ENCODE measurements around the gene CDH26. TPM values are rescaled to one million over a fixed set of nuclear protein-coding genes. Genes with fewer than 3 reads are reported as not detected.

The CDH26 gene
- total and polyA plus RNA-seq, 12 donors, result 0.34 to 2.4 (median 0.89) TPM

DNA sequence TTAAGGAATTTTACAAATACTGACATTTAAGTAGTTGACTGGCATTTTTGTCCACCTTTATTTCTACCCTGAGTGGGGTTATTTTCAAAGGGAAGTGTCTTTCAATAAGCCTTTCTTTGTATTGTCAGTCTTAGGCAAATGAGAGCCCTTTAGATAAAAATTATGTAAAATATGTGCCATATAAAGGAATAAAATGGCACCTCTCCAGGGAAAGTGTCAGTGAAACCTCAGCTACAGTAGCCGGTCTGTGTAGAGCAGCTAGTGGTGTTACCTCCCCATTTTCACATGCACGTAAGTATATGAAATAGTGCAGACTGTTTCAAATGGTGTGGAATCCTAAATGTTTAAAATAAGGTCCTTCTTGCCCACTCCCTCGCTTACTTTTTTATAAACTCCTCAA is 13.0 kb upstream of the CDH26 start:
- ATAC-seq (no peak), DNase-seq (no peak)
- peaks cover 5 to 71% (median 51%) of the 10 kb centered on the region in 9 donors for H3K4me1 ChIP-seq
- no peaks in the 10 kb centered on the region for H3K27me3 ChIP-seq
- peaks cover 0 to 60% (median 24%) of the 10 kb centered on the region in 9 donors for H3K36me3 ChIP-seq
- H3K9me3 ChIP-seq, result no peaks in the 10 kb centered on the region
- intact Hi-C loops (cut with DNase I), result loop anchor here in 4 of 10 donors (5.0 to 10.0 kb wide), 4 partner anchors 90 to 1297 kb away; no protein-coding TSS in a partner anchor
- H3K4me3 ChIP-seq, result no peak overlapping the region
- TF ChIP-seq, protein P1, sequence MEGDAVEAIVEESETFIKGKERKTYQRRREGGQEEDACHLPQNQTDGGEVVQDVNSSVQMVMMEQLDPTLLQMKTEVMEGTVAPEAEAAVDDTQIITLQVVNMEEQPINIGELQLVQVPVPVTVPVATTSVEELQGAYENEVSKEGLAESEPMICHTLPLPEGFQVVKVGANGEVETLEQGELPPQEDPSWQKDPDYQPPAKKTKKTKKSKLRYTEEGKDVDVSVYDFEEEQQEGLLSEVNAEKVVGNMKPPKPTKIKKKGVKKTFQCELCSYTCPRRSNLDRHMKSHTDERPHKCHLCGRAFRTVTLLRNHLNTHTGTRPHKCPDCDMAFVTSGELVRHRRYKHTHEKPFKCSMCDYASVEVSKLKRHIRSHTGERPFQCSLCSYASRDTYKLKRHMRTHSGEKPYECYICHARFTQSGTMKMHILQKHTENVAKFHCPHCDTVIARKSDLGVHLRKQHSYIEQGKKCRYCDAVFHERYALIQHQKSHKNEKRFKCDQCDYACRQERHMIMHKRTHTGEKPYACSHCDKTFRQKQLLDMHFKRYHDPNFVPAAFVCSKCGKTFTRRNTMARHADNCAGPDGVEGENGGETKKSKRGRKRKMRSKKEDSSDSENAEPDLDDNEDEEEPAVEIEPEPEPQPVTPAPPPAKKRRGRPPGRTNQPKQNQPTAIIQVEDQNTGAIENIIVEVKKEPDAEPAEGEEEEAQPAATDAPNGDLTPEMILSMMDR (IDR thresholded peaks at IDR 0.05), result no peak
- peak overlapping the region in 1 of 10 donors; percentile 10 for H3K27ac ChIP-seq
- WGBS, 2 donors, result 45 to 49% methylated on average over 3 of the region's 3 CpGs

DNA sequence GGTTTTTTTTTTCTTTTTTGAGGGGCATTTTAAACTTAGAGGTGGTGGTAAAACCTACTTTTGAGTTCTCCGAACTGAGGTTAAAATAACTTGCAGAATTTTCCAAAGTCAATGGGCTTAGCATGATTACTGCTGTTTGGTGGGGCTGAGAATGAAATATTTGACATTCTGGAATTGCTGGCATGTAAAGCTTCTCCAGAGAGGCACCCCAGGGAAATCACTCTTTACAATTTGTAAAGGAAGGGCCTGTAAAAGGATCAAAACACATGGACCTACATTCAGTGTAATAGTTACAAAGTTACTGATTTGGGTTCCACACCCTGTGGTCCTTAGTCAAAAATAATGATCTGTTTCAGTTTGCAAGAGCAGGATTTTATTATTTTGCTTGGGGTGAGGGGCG is 12.5 kb upstream of the CDH26 start:
- intact Hi-C loops (cut with DNase I), result loop anchor here in 4 of 10 donors (5.0 to 10.0 kb wide), 4 partner anchors 89 to 1297 kb away; no protein-coding TSS in a partner anchor
- TF ChIP-seq, protein P1 (IDR thresholded peaks at IDR 0.05), result no peak
- WGBS, 2 donors, result 58 to 75% methylated on average over 2 of the region's 2 CpGs
- ATAC-seq (no peak), DNase-seq (no peak)
- H3K27me3 ChIP-seq, result no peaks in the 10 kb centered on the region
- H3K4me1 ChIP-seq, result peaks cover 5 to 71% (median 51%) of the 10 kb centered on the region in 9 donors
- H3K4me3 ChIP-seq, result no peak overlapping the region
- H3K27ac ChIP-seq, result peak overlapping the region in 1 of 10 donors; percentile 10
- peaks cover 0 to 65% (median 24%) of the 10 kb centered on the region in 9 donors for H3K36me3 ChIP-seq
- no peaks in the 10 kb centered on the region for H3K9me3 ChIP-seq

DNA sequence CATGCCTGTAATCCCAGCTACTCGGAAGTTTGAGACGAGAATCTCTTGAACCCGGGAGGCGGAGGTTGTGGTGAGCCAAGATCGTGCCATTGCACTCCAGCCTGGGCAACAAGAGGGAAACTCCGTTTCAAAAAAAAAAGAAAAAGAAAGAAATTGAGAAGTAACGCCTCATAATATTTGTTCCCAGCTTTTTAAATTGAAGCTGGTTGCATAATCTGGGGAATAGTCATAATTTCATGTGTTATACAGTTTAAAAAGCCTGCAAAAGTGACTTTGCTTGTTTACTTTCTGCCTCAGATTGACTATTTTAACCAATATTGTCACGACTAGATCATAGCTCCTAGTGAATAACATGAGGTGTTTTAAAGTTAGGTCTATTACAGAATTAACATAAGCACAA is 10.8 kb upstream of the CDH26 start:
- intact Hi-C loops (cut with DNase I), result loop anchor here in 4 of 10 donors (5.0 to 10.0 kb wide), 4 partner anchors 87 to 1295 kb away; no protein-coding TSS in a partner anchor
- H3K9me3 ChIP-seq, result no peaks in the 10 kb centered on the region
- DNase-seq, result no peak
- H3K27ac ChIP-seq, result no peak overlapping the region
- WGBS, 2 donors, result 90 to 96% methylated on average over 8 of the region's 8 CpGs
- TF ChIP-seq, protein P1 (IDR thresholded peaks at IDR 0.05), result no peak
- H3K27me3 ChIP-seq, result no peaks in the 10 kb centered on the region
- H3K4me3 ChIP-seq, result no peak overlapping the region
- peaks cover under 1 to 56% (median 35%) of the 10 kb centered on the region in 9 donors for H3K4me1 ChIP-seq
- H3K36me3 ChIP-seq, result peaks cover 0 to 76% (median 24%) of the 10 kb centered on the region in 9 donors
- no peak for ATAC-seq

DNA sequence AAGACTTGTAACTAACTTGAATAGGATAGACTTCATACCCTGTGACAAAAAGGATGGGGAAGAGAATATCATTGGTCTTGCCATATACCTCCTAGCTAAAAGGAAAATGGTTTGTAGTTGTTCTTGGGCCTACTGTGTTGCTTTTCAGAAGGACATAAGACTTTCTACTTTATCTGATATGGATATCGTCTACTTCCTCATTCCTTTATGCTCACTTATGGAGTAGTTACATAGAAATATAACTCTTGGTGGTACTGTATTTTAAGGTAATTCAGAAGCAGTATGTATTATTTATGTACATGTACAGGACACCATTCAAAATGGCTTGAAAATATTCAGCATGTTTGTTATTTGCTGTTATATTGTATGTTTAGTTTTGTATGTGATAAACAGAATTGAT is 10.0 kb upstream of the CDH26 start:
- H3K36me3 ChIP-seq, result peaks cover 0 to 76% (median 25%) of the 10 kb centered on the region in 9 donors
- H3K27me3 ChIP-seq, result no peaks in the 10 kb centered on the region
- ATAC-seq (no peak), DNase-seq (no peak)
- 31 to 54% methylated on average over 1 of the region's 1 CpG for WGBS, 2 donors
- intact Hi-C loops (cut with DNase I), result loop anchor here in 4 of 10 donors (5.0 to 10.0 kb wide), 4 partner anchors 87 to 1294 kb away; no protein-coding TSS in a partner anchor
- H3K27ac ChIP-seq, result peak overlapping the region in 2 of 10 donors; percentile 29 to 42
- no peak overlapping the region for H3K4me3 ChIP-seq
- H3K9me3 ChIP-seq, result no peaks in the 10 kb centered on the region
- TF ChIP-seq, protein P1 (IDR thresholded peaks at IDR 0.05), result no peak
- H3K4me1 ChIP-seq, result peaks cover 0 to 54% (median 28%) of the 10 kb centered on the region in 9 donors
